ENCODE results near the gene SYNJ2.

- TF ChIP-seq, protein P1, sequence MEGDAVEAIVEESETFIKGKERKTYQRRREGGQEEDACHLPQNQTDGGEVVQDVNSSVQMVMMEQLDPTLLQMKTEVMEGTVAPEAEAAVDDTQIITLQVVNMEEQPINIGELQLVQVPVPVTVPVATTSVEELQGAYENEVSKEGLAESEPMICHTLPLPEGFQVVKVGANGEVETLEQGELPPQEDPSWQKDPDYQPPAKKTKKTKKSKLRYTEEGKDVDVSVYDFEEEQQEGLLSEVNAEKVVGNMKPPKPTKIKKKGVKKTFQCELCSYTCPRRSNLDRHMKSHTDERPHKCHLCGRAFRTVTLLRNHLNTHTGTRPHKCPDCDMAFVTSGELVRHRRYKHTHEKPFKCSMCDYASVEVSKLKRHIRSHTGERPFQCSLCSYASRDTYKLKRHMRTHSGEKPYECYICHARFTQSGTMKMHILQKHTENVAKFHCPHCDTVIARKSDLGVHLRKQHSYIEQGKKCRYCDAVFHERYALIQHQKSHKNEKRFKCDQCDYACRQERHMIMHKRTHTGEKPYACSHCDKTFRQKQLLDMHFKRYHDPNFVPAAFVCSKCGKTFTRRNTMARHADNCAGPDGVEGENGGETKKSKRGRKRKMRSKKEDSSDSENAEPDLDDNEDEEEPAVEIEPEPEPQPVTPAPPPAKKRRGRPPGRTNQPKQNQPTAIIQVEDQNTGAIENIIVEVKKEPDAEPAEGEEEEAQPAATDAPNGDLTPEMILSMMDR (IDR thresholded peaks at IDR 0.05): no peak
- TF ChIP-seq POLR2A (IDR thresholded peaks at IDR 0.05): no peak
Observed at GRCh38 chr6:158009114-158009891, 27.6 kb downstream of the SYNJ2 start.
